Measurements from ENCODE around the gene PPP2CA.
A peak's percentile ranks its signal among the peaks of the same experiment; 100 is the strongest.
"Not testable (repeated sequence)": the region's sequence is repeated elsewhere in the genome, so short reads cannot be mapped to it uniquely, and the experiment has no call there.

The PPP2CA gene

GRCh38 chr5:134225780-134226440, at the start of gene PPP2CA:
Gene PPP2CA (minus strand): TSS chr5:134226073. CDS start chr5:134225861, 212 bp downstream.
- peak; percentile 99 for DNase-seq

GRCh38 chr5:134273642-134274395, 47.9 kb upstream of the PPP2CA start:
- DNase-seq, result no peak

GRCh38 chr5:134271059-134271458, 45.2 kb upstream of the PPP2CA start:
- DNase-seq, result no peak

DNA sequence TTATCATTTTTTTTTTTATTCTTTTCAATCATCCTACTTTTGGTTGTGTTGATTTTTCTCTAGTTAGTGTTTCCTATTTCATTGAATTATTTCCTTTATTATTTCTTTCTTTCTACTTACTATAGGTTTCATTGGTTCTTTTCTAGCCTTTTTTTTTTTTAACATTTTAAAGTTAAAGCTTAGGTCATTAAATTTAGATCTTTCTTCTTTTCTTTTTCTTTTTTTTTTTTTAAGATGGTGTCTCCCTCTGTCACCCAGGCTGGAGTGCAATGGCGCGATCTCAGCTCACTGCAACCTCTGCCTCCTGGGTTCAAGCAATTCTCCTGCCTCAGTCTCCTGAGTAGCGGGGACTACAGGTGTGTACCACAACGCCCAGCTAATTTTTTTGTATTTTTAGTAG, 43.0 kb upstream of the PPP2CA start:
- DNase-seq, result no peak

DNA sequence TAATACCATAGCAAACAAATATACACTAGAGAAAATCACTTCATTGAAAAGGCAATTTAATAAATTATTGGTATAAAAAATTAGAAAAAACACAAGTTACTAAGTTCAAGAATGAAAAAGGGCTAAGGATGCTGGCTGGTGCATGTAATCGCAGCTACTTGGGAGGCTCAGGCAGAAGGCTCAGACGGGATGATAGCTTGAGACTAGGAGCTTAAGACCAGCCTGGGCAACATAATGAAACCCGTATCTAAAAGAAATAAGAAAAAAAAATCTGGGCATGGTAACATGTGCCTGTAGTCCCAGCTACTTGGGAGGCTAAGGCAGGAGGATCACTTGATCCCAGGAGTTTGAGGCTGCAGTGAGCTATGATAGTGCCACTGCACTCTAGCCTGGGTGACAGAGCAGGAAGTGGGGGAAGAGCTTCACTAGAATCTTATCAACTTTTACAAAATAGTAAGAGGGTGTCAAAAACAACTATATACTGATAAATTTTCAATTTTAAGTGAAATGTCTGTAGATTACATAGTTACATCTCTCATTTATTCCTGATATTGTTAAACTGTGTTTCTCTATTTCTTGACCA, 42.2 kb upstream of the PPP2CA start:
- DNase-seq, result no peak

DNA sequence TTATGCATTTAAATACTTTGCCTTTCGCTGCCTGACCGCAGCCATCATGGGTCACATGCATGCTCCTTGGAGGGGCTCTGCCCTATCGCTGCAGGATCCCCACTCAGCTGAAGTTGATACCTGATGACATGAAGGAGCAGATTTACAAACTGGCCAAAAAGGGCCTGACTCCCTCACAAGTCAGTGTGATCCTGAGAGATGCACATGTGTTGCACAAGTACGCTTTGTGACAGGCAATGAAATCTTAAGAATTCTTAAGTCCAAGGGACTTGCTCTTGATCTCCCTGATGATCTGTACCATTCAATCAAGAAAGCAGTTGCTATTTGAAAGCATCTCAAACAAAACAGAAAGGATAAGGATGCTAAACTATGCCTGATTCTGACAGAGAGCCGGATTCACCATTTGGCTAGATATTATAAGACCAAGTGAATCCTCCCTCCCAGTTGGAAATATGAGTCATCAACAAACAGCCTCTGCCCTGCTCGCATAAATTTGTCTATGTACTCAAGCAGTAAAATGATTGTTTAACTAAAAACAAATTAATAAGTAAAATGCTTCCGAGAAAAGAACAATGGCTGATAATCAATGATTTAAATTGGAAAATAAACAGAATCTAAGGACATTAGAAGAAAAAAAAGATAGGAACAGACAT, 41.6 kb upstream of the PPP2CA start:
- no peak for DNase-seq

DNA sequence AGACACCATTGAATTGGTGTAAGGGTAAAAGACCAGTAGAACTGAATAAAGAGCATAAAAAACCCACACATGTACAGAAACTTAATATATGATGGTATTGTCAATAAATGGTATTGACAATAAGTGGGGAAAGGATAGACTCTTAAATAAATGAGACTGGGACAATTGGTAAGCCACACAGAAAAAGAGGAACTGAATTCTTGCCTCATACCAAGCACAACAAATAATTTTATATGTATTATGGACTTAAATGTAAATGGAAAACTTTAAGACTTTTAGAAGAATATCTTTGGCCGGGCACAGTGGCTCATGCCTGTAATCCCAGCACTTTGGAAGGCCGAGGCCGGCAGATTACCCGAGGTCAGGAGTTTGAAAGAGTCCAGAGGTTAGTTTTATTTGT, 37.9 kb upstream of the PPP2CA start:
- no peak for DNase-seq

GRCh38 chr5:134262629-134263028, 36.8 kb upstream of the PPP2CA start:
- DNase-seq, result not testable (repeated sequence)

GRCh38 chr5:134258896-134259295, 33.0 kb upstream of the PPP2CA start:
- no peak for DNase-seq

GRCh38 chr5:134257176-134257575, 31.3 kb upstream of the PPP2CA start:
- no peak for DNase-seq

GRCh38 chr5:134255418-134256150, 29.7 kb upstream of the PPP2CA start:
- no peak for DNase-seq

- not testable (repeated sequence) for DNase-seq
These were observed 27.7 kb upstream of the PPP2CA start for GRCh38 chr5:134253368-134254153.

DNA sequence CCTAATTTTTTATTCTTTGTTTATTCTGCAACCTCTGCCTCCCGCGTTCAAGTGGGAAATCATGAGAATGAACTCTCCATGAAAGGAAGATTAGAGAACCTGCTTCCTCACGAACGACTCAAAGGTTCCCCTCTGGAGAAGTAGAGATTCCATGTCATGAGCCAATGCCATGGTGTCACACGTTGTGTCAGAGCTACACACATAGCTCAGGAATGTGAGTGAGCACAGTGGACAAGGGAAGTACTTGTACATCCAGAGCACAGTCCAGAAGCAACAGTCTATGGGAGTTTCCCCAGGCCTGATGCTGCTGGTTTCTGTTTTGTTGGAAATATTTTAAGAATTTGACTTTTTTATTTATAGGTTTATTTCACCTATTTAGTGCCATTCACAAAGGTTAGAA, 26.8 kb upstream of the PPP2CA start:
- DNase-seq, result no peak

DNA sequence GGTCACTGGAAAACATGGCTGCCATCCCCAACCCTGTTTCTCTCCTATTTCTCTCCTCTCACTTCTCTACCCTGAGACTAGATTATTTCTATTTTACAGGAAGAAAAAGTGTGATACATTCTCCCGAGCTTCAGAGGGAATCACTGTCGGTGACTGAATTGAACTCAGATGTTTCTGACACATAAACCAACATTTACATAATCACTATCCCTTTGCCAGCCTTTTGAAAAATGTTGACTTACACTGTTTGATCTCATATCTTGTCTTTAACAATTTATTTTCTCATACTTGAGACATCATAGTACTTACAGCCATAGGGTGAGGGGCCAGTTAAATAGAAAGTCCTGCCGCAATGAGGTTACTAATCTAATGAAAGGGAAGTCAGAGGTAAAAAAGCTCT, 25.1 kb upstream of the PPP2CA start:
- DNase-seq, result no peak

- DNase-seq, result no peak
These were observed 23.9 kb upstream of the PPP2CA start for GRCh38 chr5:134249469-134250379.

GRCh38 chr5:134248256-134248655, 22.4 kb upstream of the PPP2CA start:
- DNase-seq, result no peak

DNA sequence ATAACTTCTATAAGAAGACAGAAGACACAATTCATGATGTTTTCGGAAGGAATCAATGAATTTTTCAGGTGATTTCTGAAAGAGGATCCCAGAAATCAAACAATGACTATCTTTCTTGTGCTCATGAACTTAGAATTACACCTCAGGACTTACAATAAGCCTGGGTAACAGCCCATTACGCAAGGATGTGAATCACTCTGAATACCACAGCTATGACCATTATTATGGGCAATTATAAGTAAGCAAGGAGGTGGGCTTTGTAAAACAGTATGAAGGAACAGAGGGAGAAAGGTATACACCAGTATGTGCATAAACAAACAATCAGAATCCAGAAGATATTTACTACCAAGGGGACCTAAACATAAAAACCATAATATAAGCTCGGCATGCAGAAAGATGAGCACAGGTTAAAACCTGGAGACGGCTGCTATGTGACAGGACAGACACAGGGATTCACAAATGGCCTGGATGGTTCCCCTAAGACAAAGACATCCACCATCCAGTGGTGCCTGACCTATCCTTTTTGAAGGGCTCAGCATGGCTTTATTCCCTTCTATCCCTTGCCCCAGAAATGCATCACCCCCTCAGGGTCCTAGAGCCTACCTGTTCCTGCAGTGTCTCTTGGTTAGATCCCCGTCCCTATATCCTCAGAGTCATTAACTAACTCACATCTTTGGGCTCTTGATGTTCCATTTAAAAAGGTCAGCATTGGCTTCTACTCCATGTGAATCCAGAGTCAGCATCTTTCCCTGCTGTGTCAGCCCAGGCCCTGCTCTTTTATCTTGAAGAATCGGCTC, 21.8 kb upstream of the PPP2CA start:
- DNase-seq, result no peak

GRCh38 chr5:134246771-134247427, 21.0 kb upstream of the PPP2CA start:
- no peak for DNase-seq

DNA sequence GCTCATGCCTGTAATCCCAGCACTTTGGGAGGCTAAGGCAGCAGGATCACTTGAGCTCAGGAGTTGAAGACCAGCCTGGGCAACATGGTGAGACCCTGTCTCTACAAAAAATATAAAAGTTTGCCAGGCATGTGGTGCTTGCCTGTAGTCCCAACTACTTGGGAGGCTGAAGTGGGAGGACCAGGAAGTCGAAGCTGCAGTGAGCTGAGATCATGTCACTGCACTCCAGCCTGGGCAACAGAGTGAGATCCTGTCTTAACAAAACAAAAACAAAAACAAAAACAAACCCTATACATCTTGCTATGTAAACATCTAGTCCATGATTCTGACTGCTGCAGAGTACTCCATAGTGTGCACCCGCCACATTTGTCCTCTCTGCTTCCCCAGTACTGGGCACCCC, 19.8 kb upstream of the PPP2CA start:
- no peak for DNase-seq
